GM12878 (cell line): ENCODE results near the gene USP12. TPM values are rescaled to one million over a fixed set of nuclear protein-coding genes. Genes with fewer than 3 reads are reported as not detected.
A peak's percentile ranks its signal among the peaks of the same experiment; 100 is the strongest.

Source experiments
- ATAC-seq: fragments of 200-7000 bp; cut with Tn5 transposase; 3 replicates; pipeline ENCODE4 v1.9.1; 2020; ENCODE audit warnings: mild to moderate bottlenecking, moderate library complexity
- BruUV-seq: library from RNA; stranded (reverse); fragments of 400-500 nt; replicated peaks from 2 replicates; lab custom pipeline; 2021; lab: Mats Ljungman, UMichigan
- CTCF ChIA-PET: fragments of 300-600 bp; sonication (Branson Sonifier 250); formaldehyde crosslinking; extraction: SDS; loops from one replicate; lab custom pipeline; 2021; ENCODE audit warnings: inconsistent platforms; lab: Yijun Ruan, JAX
- POLR2A ChIA-PET: fragments of 350-600 bp; formaldehyde crosslinking; extraction: SDS; loops from one replicate; lab custom pipeline; 2021; ENCODE audit warnings: inconsistent platforms; lab: Charles Lee
- RAD21 ChIA-PET: fragments of 300-600 bp; sonication (Branson Sonifier 250); formaldehyde crosslinking; loops from one replicate; lab custom pipeline; 2023; ENCODE audit warnings: antibody characterized with exemption; ENCODE audit not compliant: unreplicated experiment; lab: Charles Lee
- SMC1A ChIA-PET: fragments of 300-600 bp; sonication (Branson Sonifier 250); formaldehyde crosslinking; loops from one replicate; lab custom pipeline; 2023; ENCODE audit not compliant: unreplicated experiment, uncharacterized antibody; lab: Charles Lee
- DNase-seq: peaks from one replicate; pipeline ENCODE4 v3.0.0-alpha.2; 2011; ENCODE audit warnings: low read depth, low spot score
- FAIRE-seq: peaks from 3 replicates; lab custom pipeline; 2011; peaks lifted over from hg19 to GRCh38; lab: Jason Lieb, UNC
- H2AFZ ChIP-seq: 2 replicates; pipeline ENCODE4 v1.6.0; 2011; ENCODE audit warnings: low read depth, low read length, control low read depth; ENCODE audit not compliant: control insufficient read depth
- H3K27ac ChIP-seq: 2 replicates; pipeline ENCODE4 v1.5.1; 2011; ENCODE audit warnings: control low read depth; ENCODE audit not compliant: control insufficient read depth, insufficient read depth
- H3K27me3 ChIP-seq, 2 experiments: replicated peaks in 1 of 2; 2 replicates each; pipeline versions ENCODE4 v1.6.0 to v1.6.1; 2011; ENCODE audit warnings: low read length in 1 of 2; ENCODE audit not compliant: control insufficient read depth in 2 of 2, insufficient read depth in 2 of 2
- H3K36me3 ChIP-seq, 2 experiments: 2 replicates each; pipeline ENCODE4 v1.5.1; 2011; ENCODE audit warnings: low read length in 1 of 2; ENCODE audit not compliant: control insufficient read depth in 2 of 2, insufficient read depth in 2 of 2
- H3K4me1 ChIP-seq: 2 replicates; pipeline ENCODE4 v1.6.1; 2011; ENCODE audit warnings: mild to moderate bottlenecking, low read length, moderate library complexity, mixed read lengths; ENCODE audit not compliant: control insufficient read depth, insufficient read depth
- H3K4me2 ChIP-seq: 2 replicates; pipeline ENCODE4 v1.6.0; 2011; ENCODE audit warnings: control low read depth; ENCODE audit not compliant: control insufficient read depth, insufficient read depth
- H3K4me3 ChIP-seq: fragments of 200-600 bp; sonication (generic); 2 replicates; pipeline ENCODE4 v1.5.1; 2016
- H3K79me2 ChIP-seq: 2 replicates; pipeline ENCODE4 v1.6.0; 2011; ENCODE audit warnings: low read length; ENCODE audit not compliant: control insufficient read depth, insufficient read depth
- H3K9ac ChIP-seq: 2 replicates; pipeline ENCODE4 v1.8.0; 2011; ENCODE audit warnings: low read length, control low read depth, mixed read lengths; ENCODE audit not compliant: control insufficient read depth, insufficient read depth
- H3K9me3 ChIP-seq: replicated peaks from 3 replicates; pipeline ENCODE4 v1.5.1; 2011; ENCODE audit warnings: mild to moderate bottlenecking, low read length; ENCODE audit not compliant: control insufficient read depth, insufficient read depth
- H4K20me1 ChIP-seq: 2 replicates; pipeline ENCODE4 v1.6.0; 2011; ENCODE audit not compliant: control insufficient read depth, insufficient read depth
- HCFC1 ChIP-seq: fragments of 150-350 bp; IDR thresholded peaks from 2 replicates; pipeline ENCODE4 v1.6.1; 2014; ENCODE audit warnings: low read length
- RELB ChIP-seq: fragments of 450-650 bp; IDR thresholded peaks from 2 replicates; pipeline ENCODE4 v1.6.1; 2017; ENCODE audit warnings: low read depth, mild to moderate bottlenecking, moderate library complexity
- SIX5 ChIP-seq: IDR thresholded peaks from 2 replicates; pipeline ENCODE4 v1.6.1; 2011; ENCODE audit warnings: mild to moderate bottlenecking, low read depth, low read length, moderate library complexity; ENCODE audit not compliant: severe bottlenecking
- TARDBP ChIP-seq: IDR thresholded peaks from 2 replicates; pipeline ENCODE4 v1.6.1; 2016; ENCODE audit warnings: borderline replicate concordance
- ZBTB33 ChIP-seq: fragments of 450-650 bp; IDR thresholded peaks from 2 replicates; pipeline ENCODE4 v1.6.1; 2017; ENCODE audit warnings: mild to moderate bottlenecking
- WGBS: methylation state at CpG from one replicate; pipeline ENCODE4 v1.1.6; 2016; ENCODE audit warnings: low lambda C conversion rate; ENCODE audit not compliant: insufficient replicate concordance, insufficient coverage; ENCODE audit errors: missing lambda C conversion rate; 5-methylcytosine and 5-hydroxymethylcytosine counted together
- in situ Hi-C: fragments of 300-500 bp; cut with MboI; formaldehyde crosslinking; loops from 9 replicates; pipeline ENCODE4 v1.14.3; 2018; ENCODE audit warnings: mixed read lengths
- intact Hi-C: fragments of 100-400 bp; cut with micrococcal nuclease; formaldehyde crosslinking; loops from one replicate; pipeline ENCODE4 v1.14.2; 2022; ENCODE audit not compliant: unreplicated experiment
- polyA plus RNA-seq, 11 experiments: library from polyadenylated mRNA; depleted of rRNA in 4 of 11; unstranded in 6 of 11; stranded (reverse) in 5 of 11; fragments of >200 nt; fragmentation: Nextera tagmentation in 4 of 11; fragmentation: Illumina TruSeq in 1 of 11; extraction: Ambion mirVana in 4 of 11; extraction: Trizol in 1 of 11; gene quantifications; 1 replicate in 1 of 11; 2 replicates in 10 of 11; pipeline versions ENCODE4 v1.2.1 to v1.2.3, GENCODE V29; 2011 to 2016; ENCODE audit warnings: inconsistent platforms in 2 of 11, missing spikeins in 2 of 11, low read depth in 1 of 11
- total RNA-seq, 4 experiments: library from RNA; depleted of rRNA in 3 of 4; stranded (reverse); fragments of >200 nt in 3 of 4; fragmentation: Illumina TruSeq in 1 of 4; extraction: Trizol in 1 of 4; gene quantifications; 2 replicates each; pipeline versions ENCODE4 v1.2.1 to v1.2.3, GENCODE V29; 2013 to 2021

USP12 gene
- total and polyA plus RNA-seq, 10 of the 15 experiments (the other 5 are each of a cell fraction or from before 2014, with no cell fraction given), result 3.5 to 32.2 (median 24.6) TPM

DNA sequence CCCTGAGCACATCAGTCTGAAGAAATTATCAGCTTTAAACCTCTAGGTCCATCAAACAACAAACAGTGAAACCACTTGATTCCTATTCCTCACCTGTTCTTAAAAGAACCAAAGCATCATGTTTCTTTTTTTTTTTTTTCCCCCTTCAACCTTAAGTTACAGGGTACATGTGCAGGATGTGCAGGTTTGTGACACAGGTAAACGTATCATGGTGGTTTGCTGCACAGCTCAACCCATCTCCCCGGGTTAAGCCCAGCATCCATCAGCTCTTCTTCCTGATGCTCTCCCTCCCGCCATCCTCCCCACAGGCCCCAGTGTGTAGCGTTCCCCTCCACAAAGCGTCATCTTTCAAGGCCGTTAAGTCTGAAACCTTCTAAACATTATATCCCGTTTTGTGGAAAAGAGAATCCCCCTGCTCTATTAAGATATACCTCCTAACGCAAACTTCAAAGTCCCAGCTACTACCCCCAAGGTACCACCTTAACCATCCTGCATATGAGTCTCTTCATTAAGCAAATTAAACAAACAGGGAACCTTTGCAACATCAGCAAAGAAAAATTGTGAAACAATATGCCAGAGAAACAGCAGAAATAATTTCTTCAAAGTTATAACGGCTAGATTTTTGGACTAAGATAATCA is 10.8 kb downstream of the USP12 start:
- POLR2A ChIA-PET, result interaction anchor here (0.6 to 1.7 kb wide), 4 partner anchors 11 to 81 kb away, joined by 3 to 6 read pairs (median 4); no protein-coding TSS in a partner anchor

More for the DNA sequence above, 10.8 kb downstream of the USP12 start:
- ATAC-seq (no peak), DNase-seq (no peak), FAIRE-seq (no peak)
- RAD21 ChIA-PET, result interaction anchor here (0.8 to 1.8 kb wide), 3 partner anchors 10 to 124 kb away, joined by 3 to 11 read pairs (median 3); no protein-coding TSS in a partner anchor
- no peaks in the 10 kb centered on the region for H3K36me3 ChIP-seq
- no peak overlapping the region for H3K9ac ChIP-seq
- peaks cover 95% of the 10 kb centered on the region for H3K79me2 ChIP-seq
- H3K27me3 ChIP-seq, result no peaks in the 10 kb centered on the region
- H3K4me1 ChIP-seq, result peaks cover 8% of the 10 kb centered on the region
- intact Hi-C loops (loop anchor here (10.0 kb wide), 1 partner anchor 194 kb away; no protein-coding TSS in a partner anchor), in situ Hi-C loops (no loop called here)
- CTCF ChIA-PET, result interaction anchor here (0.6 to 1.9 kb wide), 3 partner anchors 9 to 613 kb away, joined by 4 read pairs; no protein-coding TSS in a partner anchor
- no peaks in the 10 kb centered on the region for H4K20me1 ChIP-seq
- BruUV-seq, result no TSS peak
- SMC1A ChIA-PET, result interaction anchor here (1.3 to 12.1 kb wide), 5 partner anchors 9 to 46 kb away, joined by 4 to 169 read pairs (median 13); no protein-coding TSS in a partner anchor
- H3K4me3 ChIP-seq, result peak overlapping the region; percentile 11; the same call in 1 of the 2 replicates
- TF ChIP-seq ZBTB33, result peak; percentile 37; the same call in 1 of the 2 replicates
- no peak for TF ChIP-seq HCFC1
- no peak for TF ChIP-seq RELB
- no peak for TF ChIP-seq TARDBP
- TF ChIP-seq SIX5, result no peak
- peak overlapping the region; percentile 69 for H3K4me2 ChIP-seq
- peak overlapping the region; percentile 54 for H3K27ac ChIP-seq
- no peaks in the 10 kb centered on the region; the same call in 1 of the 3 replicates for H3K9me3 ChIP-seq
- 67% methylated on average over 8 of the region's 9 CpGs for WGBS
- no peak overlapping the region for H2AFZ ChIP-seq
